WI38 (cell line): Measurements from ENCODE around the gene IGF2BP3.
"Not testable (repeated sequence)": the region's sequence is repeated elsewhere in the genome, so short reads cannot be mapped to it uniquely, and the experiment has no call there.

Experiments used
- H3K4me3 ChIP-seq: 2 replicates; pipeline ENCODE4 v1.5.1; 2011; ENCODE audit warnings: low read depth, mild to moderate bottlenecking, control low read depth, low read length
- CTCF ChIP-seq: IDR thresholded peaks from 2 replicates; pipeline ENCODE4 v1.5.1; 2012; ENCODE audit warnings: low read depth, mild to moderate bottlenecking, control low read depth, low read length

IGF2BP3 gene

GRCh38 chr7:23422384-23422783 lies 47.9 kb downstream of the IGF2BP3 start:
- no peak overlapping the region for H3K4me3 ChIP-seq
- TF ChIP-seq CTCF = no peak

GRCh38 chr7:23419845-23420244 lies 50.4 kb downstream of the IGF2BP3 start:
- no peak overlapping the region for H3K4me3 ChIP-seq
- no peak for TF ChIP-seq CTCF

- no peak overlapping the region for H3K4me3 ChIP-seq
- no peak for TF ChIP-seq CTCF
Measured at GRCh38 chr7:23419160-23419559, 51.1 kb downstream of the IGF2BP3 start.

GRCh38 chr7:23418046-23418445 lies 52.2 kb downstream of the IGF2BP3 start:
- TF ChIP-seq CTCF = no peak

GRCh38 chr7:23415198-23415597 lies 55.1 kb downstream of the IGF2BP3 start:
- no peak for TF ChIP-seq CTCF
- no peak overlapping the region for H3K4me3 ChIP-seq

More at GRCh38 chr7:23418046-23418445, 52.2 kb downstream of the IGF2BP3 start:
- no peak overlapping the region for H3K4me3 ChIP-seq

- no peak for TF ChIP-seq CTCF
- no peak overlapping the region for H3K4me3 ChIP-seq
Measured at GRCh38 chr7:23410446-23411183, 59.7 kb downstream of the IGF2BP3 start.

GRCh38 chr7:23406564-23406963 lies 63.7 kb downstream of the IGF2BP3 start:
- not testable (repeated sequence) for H3K4me3 ChIP-seq

- TF ChIP-seq CTCF = no peak
Measured at GRCh38 chr7:23405240-23405618, 65.1 kb downstream of the IGF2BP3 start.

More at GRCh38 chr7:23405240-23405618, 65.1 kb downstream of the IGF2BP3 start:
- H3K4me3 ChIP-seq = no peak overlapping the region
